ENCODE measurements around the gene TBCD.
"Not testable (repeated sequence)": the region's sequence is repeated elsewhere in the genome, so short reads cannot be mapped to it uniquely, and the experiment has no call there.

TBCD gene

DNA sequence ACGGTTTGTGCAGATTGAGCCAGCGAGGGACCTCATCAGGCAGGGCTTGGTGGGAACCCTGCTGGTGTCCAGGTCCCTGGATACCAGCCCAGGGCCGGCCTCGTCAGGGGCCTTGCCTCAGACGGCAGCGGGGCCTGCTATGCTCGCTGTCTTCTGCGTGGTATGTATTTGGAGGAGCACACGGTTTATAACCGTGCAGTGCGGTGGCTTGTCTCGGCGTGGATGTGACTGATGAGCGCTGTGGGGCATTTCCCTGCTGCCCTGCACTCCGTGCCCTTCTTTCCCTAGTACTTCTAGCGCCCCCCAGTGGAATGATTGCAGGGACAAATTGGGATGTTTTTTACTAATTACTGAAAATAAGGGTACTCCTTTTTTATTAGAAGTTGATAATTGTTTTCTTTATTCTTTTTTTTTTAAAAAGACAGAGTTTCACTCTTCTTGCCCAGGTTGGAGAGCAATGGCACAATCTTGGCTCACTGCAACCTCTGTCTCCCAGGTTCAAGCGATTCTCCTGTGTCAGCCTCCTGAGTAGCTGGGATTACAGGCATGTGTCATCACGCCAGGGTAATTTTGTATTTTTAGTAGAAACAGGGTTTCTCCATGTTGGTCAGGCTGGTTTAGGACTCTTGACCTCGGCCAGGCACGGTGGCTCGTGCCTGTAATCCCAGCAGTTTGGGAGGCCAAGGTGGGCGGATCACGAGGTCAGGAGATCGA, 15.3 kb downstream of the TBCD start:
- peak; percentile 31 for DNase-seq

DNA sequence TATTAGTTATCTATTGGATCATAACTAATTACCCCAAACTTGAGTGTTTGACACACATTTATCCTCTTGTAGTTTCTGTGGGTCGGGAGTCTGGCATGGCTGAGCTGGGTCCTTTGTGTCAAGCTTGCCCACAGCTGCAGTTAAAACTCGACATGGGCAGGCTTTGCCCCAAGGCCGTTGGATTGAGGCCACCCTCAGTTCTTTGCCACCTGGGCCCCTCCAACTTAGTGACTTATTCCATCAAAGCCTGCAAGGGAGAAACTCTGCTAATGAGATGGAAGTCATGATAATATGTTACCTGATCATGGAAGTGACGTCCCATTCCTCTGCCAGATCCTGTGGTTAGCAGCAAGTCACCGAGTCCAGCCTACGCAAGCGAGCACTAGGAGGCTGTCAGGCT, 17.2 kb downstream of the TBCD start:
- DNase-seq: no peak

- peak; percentile 37 for DNase-seq
Observed at GRCh38 chr17:82772026-82772425, 20.2 kb downstream of the TBCD start.

- DNase-seq: not testable (repeated sequence)
Observed at GRCh38 chr17:82774456-82774855, 22.6 kb downstream of the TBCD start.

DNA sequence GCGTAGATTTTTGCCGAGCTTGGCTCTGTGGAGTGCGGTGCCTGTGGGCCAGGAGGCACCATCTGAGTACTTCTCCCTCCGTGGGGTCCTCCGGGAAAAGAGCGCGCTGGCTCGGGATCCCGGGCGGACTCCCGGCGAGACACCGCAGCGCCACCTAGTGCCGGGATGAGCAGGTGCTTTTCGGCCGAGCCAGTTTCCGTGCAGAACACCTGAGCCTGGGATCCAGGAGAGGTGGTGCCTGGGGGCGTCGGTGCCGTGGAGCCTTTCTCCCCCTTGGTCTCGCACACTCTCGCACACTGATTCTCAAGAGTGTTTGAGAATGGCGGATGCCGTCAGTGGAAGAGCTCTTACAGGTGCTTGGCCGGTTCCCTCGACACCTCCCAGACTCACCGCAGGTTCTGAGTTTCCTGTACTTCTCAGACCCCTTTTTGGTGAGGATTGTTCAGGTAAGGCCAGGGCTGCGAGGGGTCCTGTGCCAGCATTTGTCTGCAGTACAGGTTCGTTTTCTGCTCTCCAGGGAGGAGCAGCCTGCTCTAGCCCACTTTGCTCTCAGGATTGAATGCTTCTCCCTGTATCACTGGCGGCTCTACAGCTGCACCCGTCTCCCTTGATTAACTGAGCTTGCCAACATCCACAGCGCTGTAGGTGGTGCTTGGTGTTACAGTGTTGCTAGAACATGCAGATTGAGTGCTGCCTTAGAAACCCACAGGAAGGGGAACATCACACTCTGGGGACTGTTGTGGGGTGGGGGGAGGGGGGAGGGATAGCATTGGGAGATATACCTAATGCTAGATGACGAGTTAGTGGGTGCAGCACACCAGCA, 23.3 kb downstream of the TBCD start:
- peak; percentile 6 for DNase-seq

GRCh38 chr17:82776454-82776853, 24.6 kb downstream of the TBCD start:
- no peak for DNase-seq

- DNase-seq: not testable (repeated sequence)
Observed at GRCh38 chr17:82777778-82778375, 26.0 kb downstream of the TBCD start.

GRCh38 chr17:82779541-82779940, 27.7 kb downstream of the TBCD start:
- DNase-seq: no peak

GRCh38 chr17:82780195-82780594, 28.3 kb downstream of the TBCD start:
- no peak for DNase-seq

DNA sequence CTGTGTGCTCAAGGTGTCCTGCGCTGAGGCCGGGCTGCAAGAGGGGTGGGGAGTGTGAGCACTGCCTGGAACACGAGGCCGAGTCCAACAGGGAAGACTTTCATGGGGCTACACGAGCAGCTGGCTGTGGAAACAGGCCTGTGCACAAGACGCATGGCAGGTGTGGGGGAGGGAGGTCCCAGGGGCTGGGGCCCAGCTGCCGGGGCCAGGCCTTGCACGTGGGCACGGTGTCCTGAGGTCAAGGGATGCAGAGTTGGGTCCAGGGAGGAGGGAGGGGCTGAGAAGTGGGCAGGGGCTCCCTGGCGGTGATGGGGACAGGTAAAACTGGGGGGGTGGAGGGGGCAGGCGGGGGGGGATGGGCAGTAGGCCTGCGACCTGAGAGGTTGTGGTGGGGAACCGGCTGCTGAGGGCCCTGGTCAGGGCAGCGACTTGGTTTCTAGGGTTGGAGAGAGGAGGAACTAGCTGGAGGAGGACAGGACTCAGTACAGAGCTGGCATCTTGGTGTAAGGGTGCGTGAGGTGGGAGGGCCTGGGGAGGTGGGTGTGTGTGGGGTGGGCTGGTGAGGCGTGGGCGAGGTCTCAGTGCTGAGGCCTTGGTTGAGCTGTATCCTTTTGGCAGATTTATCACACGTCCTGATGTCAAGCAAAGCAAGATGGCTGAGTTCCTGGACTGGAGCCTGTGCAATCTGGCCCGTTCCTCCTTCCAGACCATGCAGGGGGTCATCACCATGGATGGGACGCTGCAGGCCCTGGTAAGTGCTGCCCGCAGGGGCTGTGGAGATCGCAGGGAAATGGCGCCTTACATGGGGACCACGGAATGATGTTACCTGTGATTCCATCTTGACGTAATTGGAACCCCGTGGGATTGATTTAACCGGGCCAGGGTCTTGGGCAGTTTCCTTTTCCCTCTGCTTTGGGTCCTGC, 29.4 kb downstream of the TBCD start:
- DNase-seq: no peak

- peak; percentile 58 for DNase-seq
Observed at GRCh38 chr17:82781894-82782274, 30.0 kb downstream of the TBCD start.

DNA sequence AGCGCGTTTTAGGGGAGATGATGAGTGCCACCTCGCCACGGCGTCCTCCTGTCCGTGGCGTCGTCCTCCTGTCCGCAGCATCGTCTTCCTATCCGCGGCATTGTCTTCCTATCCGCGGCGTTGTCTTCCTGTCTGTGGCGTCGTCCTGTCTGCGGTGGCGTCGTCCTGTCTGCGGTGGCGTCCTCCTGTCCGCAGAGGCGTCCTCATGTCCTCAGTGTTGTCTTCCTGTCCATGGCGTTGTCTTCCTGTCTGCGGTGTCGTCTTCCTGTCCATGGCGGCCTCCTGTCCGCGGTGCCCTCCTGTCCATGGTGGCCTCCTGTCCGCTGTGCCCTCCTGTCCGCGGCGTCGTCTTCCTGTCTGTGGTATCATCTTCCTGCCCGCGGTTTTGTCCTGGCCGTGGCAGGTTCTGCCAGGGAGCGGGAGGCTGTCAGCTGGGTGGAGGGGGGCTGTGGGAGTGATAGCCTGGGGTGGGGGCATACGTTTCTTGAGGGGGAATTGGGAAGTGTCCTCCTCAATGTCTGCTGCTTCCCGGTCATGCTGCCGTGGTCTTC, 30.9 kb downstream of the TBCD start:
- DNase-seq: no peak

- DNase-seq: no peak
Observed at GRCh38 chr17:82783498-82783897, 31.6 kb downstream of the TBCD start.

DNA sequence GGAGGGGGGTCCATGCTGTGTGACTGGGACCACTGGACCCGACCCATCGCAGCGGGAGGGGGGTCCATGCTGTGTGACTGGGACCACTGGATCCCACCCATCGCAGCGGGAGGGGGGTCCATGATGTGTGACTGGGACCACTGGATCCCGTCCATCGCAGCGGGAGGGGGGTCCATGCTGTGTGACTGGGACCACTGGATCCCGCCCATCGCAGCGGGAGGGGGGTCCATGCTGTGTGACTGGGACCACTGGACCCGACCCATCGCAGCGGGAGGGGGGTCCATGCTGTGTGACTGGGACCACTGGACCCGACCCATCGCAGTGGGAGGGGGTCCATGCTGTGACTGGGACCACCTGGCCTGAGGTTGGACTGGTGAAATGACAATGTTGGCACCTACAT, 33.7 kb downstream of the TBCD start:
- DNase-seq: not testable (repeated sequence)

DNA sequence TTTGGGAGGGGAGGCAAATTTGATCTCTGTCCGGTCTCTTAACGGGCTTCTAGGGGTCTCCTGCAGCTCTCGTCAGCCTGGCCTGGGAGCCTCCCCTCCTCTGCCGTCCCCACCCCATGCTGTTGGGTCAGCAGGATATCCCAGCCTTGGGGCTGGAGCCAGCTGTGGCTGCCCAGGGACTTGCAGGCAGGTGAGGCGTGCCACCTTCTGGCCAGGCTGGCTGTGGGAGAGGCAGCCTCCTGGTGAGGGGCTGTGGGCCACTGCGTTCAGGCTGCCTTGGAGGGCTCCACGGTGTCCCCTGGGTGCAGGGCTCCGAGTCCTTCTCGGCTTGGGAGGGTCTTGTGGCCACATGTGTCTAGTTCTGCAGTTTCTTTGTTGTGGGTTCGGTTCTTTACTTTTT, 34.6 kb downstream of the TBCD start:
- no peak for DNase-seq

DNA sequence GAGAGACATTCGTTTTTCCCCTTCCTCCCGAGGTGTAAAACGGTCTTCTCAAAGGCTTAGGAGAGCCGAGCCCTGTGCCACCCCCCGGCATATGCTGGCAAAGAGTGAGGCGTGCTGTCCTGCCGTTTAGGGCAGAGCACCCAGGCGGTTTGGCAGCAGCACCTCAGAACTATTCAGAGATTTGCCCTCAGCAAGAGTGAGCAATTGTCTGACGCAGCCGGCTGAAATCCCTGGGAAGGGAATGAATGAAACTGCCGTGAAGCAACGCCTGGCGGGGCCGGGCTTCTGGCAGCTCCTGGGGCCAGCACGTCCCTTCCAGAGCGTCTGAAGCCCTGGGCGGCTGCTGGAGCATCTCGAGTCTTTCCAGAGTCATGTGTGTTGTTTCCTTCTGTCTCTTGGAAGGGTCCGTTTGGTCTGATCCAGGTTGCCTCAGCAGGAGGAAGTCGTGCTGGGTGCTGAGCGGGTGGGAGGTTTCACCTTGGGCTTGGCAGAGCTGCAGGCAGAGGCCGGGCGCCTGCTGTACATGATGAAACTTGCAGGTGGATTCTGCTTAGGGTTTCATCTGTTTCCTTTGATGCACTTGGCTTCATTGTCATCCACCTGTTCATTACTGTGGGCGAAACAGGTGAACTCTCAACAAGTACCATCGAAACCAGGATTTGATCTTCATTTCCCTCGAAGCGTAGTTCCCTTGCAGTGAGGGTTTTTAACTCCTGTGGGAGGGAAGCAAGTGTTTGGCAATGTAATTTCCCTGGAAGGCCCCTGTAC, 35.4 kb downstream of the TBCD start:
- DNase-seq: peak; percentile 38

- DNase-seq: no peak
Observed at GRCh38 chr17:82788206-82789001, 36.5 kb downstream of the TBCD start.

DNA sequence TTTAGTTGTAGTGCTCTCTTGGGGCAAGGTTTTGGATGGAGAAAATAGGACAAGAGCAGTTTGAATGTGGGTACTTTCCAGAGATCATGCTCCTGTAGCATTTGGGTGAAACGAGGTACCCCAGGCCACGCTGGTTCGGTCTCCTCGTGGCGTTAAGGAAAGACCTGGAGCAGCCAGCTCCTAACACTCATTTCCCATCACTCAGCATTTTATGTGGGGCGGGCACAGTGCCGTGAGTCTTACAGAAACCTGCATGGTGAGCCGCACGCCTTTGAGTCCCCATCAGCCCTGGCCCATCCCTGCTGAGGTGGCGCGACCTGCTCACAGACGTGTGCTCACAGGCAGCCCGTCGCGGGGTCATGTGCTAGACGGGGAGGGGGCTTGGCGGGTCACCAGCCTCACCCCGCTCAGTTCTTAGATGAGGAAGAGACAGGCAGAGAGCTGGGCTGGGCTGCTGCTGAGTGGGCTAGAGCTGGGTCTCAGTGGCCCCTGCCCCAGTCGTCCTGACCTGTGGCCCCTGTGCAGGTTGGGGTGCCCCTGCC, 37.3 kb downstream of the TBCD start:
- DNase-seq: no peak

DNA sequence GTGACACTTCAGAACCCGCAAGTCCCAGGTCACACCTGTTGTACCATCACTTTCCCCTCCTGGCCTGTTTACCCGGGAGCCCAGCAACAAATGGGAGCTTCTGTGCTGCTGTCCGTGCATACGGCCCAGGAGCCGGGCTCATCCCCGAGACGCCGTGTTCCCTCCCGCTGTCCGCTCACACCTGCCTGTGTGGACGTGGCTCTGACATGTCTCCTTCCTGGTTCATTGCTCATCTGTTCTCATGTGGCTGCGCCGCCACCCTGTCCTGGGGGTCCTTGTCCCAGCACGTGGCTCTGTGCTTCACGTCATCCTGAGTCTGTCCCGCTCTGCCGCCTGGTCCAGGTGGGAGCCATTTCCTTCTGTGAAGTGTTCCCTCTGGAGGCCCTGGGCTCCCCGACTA, 37.9 kb downstream of the TBCD start:
- DNase-seq: no peak

DNA sequence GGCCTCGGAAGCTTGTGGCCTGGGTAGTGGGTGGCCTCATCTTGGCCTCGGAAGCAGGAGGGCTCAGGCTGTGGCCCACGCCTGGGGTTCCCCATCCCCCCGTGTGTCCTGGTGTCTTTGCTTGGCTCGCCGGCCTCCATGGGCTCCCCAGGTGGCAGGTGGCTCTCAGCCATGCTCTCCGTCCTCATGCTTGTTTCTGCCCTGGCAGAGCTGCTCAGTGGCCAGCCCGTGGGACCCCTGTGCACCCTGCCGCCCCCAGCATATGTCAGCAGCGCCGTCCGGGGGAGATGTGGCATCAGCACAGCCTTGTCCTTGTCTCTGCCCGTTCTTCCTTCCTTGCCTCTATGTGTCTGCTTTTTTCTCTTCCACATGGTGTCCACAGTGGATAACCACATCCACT, 38.5 kb downstream of the TBCD start:
- DNase-seq: no peak

DNA sequence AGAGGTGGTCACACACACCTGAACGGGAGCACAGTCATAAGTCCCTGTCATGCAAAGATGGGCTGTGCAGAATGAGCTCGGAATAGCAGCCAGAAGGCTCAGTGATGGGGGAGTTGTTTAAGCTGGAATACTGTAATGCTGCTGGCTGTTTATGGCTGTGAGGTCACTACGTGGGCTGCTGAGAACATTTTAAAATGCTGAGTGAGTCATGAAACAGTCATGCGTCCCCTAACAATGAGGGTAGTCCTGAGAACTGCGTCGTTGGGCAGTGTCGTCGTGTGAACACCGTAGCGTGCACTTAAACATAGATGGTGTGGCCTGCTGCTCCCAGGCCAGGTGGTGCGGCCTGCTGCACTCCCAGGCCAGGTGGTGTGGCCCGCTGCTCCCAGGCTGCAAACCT, 39.7 kb downstream of the TBCD start:
- no peak for DNase-seq
